Fibroblast of villous mesenchyme (primary cell): ENCODE results near the gene SNAP91. TPM values are rescaled to one million over a fixed set of nuclear protein-coding genes. Genes with fewer than 3 reads are reported as not detected.

Experiments used
- DNase-seq: peaks from one replicate; pipeline ENCODE4 v3.0.0-alpha.2; 2010; ENCODE audit warnings: low read depth
- H3K4me3 ChIP-seq: 2 replicates; pipeline ENCODE4 v1.5.1; 2011; ENCODE audit warnings: low read depth, mild to moderate bottlenecking, low read length
- total RNA-seq: library from RNA; depleted of rRNA; stranded (reverse); fragments of >200 nt; gene quantifications from 2 replicates; pipeline ENCODE4 v1.2.3, GENCODE V29; 2012
- TF ChIP-seq, protein P1 (sequence below): IDR thresholded peaks from 2 replicates; pipeline ENCODE4 v1.5.1; 2012; ENCODE audit warnings: low read depth, mild to moderate bottlenecking, low read length; ENCODE audit not compliant: insufficient read depth

Gene SNAP91
- total RNA-seq, 1 donor = under 0.01 TPM

DNA sequence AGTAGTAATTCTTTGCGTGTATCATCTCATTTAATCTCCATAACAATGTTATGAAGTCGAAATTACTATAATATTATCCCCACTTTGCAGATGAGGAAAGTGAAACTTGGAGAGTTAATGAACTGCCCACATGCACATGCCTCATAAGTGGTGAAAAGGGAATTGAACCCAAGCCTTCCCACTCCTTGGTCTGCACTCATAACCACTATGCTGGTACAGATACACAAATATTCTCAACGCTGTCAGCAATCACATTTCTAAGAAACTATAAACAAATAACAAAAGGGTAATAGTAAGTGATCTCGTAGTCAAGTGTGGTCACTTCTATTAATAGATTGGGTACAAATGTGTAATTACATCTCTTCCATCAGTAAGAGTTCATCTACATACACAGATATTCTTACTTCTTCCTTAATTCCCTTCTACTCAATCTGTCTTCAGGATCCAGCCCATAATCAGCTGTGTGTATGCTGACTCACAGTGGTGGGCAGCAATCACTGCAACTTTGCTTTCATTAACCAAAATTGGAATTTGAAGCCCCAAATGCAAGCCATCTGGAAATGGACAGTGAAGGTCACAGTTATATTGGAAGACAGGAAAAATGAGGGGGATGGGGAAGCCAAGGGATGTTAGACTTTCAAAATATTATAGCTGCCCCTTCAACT lies 190.0 kb downstream of the SNAP91 start:
- peak; percentile 13 for DNase-seq

DNA sequence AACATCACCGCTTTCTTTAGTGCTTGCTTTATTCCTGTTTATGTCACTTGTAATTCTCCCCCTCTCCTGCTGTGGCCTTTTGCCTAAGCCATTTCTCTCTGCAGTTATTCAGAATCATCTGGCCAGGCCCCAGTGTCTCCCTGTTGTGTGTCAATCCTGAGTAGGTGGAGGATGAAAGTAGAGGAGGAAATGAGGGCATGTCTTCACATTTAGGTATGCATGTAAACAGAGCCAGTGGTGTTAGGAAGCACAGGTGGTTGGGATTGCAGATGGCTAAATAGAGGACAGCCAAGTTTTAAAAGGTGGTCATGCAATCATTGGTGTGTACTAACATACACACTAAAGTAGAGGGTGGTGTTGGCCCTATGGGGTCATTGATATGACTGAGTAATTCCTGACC lies 191.4 kb downstream of the SNAP91 start:
- no peak for DNase-seq
- no peak overlapping the region for H3K4me3 ChIP-seq
- TF ChIP-seq, protein P1, sequence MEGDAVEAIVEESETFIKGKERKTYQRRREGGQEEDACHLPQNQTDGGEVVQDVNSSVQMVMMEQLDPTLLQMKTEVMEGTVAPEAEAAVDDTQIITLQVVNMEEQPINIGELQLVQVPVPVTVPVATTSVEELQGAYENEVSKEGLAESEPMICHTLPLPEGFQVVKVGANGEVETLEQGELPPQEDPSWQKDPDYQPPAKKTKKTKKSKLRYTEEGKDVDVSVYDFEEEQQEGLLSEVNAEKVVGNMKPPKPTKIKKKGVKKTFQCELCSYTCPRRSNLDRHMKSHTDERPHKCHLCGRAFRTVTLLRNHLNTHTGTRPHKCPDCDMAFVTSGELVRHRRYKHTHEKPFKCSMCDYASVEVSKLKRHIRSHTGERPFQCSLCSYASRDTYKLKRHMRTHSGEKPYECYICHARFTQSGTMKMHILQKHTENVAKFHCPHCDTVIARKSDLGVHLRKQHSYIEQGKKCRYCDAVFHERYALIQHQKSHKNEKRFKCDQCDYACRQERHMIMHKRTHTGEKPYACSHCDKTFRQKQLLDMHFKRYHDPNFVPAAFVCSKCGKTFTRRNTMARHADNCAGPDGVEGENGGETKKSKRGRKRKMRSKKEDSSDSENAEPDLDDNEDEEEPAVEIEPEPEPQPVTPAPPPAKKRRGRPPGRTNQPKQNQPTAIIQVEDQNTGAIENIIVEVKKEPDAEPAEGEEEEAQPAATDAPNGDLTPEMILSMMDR = no peak

More for the DNA sequence above, 190.0 kb downstream of the SNAP91 start:
- H3K4me3 ChIP-seq = no peak overlapping the region
- TF ChIP-seq, protein P1 = peak; percentile 38

DNA sequence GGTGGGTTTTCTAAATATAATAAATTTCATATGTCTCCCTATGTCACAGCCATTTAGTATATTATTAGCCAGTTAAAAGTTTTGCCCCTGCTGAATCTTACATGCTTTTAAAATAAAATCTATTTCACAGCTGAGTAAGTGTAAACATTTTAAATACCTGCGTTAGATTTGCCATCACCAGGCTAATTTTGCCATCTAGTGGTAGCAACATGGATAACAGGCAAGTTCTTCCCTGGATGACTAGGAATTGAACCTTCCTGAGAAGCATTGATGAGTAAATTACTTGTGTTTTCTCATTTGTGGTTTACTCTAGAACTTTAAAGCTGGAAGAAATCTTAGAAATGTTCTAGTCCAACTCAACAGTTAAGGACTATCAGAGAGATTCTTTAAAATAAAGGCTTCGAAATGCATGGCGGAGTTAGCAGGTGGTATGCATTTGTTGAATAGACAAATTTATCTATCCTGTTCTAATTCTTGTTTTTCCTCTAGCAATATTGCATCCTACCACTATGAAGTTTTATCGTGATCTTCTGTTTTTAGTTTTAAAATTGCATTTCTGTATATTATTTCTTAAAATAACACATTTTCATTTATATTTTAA lies 193.9 kb downstream of the SNAP91 start:
- no peak overlapping the region for H3K4me3 ChIP-seq
- DNase-seq = peak; percentile 74
- TF ChIP-seq, protein P1 = peak; percentile 83

DNA sequence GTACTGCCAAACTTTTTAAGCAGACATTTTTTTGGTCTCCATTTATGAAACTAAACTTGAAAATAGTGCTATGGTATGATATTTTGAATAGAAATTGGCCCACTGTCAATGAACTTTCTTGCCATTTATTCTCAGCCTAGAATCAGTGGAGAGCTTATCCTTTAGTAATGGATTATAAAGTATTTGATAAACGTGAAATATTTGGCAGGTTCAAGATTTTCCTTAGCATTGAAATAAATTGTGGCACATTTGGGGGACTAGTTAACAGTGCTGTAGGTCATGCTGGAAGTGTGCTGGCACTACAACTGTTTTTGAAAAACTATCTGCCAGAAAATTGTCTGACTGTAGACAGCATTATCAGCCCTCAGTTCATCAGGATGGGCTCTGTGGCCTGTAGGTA lies 194.4 kb downstream of the SNAP91 start:
- TF ChIP-seq, protein P1 = no peak

DNA sequence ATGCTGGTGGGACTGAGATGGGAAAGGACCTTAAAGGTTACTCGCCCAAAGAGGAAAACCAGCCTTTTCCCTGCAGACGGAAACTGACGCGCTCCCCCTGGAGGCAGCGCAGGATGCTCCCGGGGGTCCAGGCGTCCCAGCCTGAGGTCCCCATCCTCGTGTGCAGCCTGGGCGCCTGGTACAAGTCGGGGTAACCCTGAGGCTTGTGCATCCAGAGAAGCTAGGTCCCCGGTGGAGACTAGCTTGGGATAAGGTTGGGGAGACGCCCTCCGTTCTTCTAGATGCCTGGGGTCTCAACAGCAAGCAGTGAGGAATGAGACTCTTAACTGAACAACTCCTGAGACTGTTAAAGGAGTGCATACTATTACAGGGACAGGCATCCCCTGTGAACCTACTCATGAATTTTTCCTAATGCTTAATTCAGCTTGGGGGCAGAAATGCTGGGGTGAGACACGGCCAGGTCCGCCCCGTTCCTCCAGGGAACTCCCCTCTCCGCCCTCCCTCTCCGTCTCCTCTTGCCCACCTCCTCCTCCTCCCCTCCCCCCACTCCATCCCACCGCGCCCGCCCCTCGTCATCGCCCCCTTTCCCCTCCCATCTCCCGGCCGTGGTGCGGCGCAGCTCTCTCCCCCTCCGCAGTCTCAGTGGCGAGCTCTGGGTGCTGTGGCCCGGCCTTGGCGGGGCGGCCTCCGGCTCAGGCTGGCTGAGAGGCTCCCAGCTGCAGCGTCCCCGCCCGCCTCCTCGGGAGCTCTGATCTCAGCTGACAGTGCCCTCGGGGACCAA lies 196.8 kb downstream of the SNAP91 start, which contains the start of gene PRSS35:
TSS of gene PRSS35 (plus strand) at position 634 of the 781 bp plus-strand sequence. CDS start 10,908 bp downstream, outside the sequence.
- H3K4me3 ChIP-seq = peak within 1 kb of the TSS; percentile 48
- peak; percentile 45 for DNase-seq
- TF ChIP-seq, protein P1 = peak; percentile 74

More for the DNA sequence above, 194.4 kb downstream of the SNAP91 start:
- DNase-seq = no peak
- no peak overlapping the region for H3K4me3 ChIP-seq

DNA sequence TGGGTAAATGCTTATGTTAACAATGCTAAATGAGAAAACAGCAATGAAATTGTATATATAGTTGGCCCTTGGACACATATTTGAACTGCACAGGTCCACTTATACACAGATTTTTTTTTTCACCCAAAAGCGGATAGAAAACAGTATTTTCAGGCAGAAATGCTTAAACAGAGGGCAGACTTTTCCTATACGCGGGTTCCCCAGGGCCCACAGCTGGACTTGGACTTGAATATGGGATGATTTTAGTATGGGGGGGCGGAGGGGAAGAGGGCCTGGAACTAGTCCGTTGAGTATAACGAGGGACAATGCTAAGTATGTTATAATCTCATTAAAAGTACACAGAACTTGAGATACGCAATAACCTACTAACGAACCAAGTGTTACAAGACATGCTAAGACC lies 197.6 kb downstream of the SNAP91 start:
- DNase-seq = no peak
- TF ChIP-seq, protein P1 = no peak
- no peak overlapping the region for H3K4me3 ChIP-seq
